ENCODE data around the gene STAG1. TPM values are rescaled to one million over a fixed set of nuclear protein-coding genes. Genes with fewer than 3 reads are reported as not detected.

The STAG1 gene
- total RNA-seq, 1 donor from 2014 or later = 40.9 TPM

DNA sequence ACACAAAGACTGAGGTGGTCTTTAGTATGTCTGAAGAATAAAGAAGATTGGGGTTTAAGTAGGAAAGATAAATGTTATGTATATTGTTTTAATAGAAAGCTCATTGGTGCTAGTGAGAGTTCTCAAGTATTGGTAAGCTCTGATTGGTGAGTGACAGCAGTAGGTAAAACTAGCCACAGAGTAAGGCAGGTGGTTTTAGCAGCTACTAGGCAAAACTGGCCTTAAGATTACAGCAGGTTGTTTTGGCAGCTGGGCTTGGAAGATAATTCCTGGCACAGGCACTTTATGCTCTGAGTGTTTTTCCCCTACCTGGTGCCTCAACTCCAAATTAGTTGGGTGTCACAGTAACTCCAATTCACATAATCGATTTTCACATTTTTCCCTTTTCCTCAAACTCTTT lies 66.3 kb downstream of the STAG1 start:
- Mint-ChIP-seq H3K27ac (ENCODE audit: unreplicated experiment) (no peak overlapping the region), H3K4me3 (ENCODE audit: unreplicated experiment) (no peak overlapping the region), H3K27me3 (ENCODE audit: low read depth) (no peaks in the 10 kb centered on the region), H3K4me1 (ENCODE audit: low read depth) (peaks cover 9% of the 10 kb centered on the region), H3K36me3 (ENCODE audit: low read depth) (no peaks in the 10 kb centered on the region), H3K9me3 (ENCODE audit: low read depth) (no peaks in the 10 kb centered on the region)
- TF ChIP-seq, protein P1, sequence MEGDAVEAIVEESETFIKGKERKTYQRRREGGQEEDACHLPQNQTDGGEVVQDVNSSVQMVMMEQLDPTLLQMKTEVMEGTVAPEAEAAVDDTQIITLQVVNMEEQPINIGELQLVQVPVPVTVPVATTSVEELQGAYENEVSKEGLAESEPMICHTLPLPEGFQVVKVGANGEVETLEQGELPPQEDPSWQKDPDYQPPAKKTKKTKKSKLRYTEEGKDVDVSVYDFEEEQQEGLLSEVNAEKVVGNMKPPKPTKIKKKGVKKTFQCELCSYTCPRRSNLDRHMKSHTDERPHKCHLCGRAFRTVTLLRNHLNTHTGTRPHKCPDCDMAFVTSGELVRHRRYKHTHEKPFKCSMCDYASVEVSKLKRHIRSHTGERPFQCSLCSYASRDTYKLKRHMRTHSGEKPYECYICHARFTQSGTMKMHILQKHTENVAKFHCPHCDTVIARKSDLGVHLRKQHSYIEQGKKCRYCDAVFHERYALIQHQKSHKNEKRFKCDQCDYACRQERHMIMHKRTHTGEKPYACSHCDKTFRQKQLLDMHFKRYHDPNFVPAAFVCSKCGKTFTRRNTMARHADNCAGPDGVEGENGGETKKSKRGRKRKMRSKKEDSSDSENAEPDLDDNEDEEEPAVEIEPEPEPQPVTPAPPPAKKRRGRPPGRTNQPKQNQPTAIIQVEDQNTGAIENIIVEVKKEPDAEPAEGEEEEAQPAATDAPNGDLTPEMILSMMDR (IDR thresholded peaks at IDR 0.05) = no peak
- DNase-seq (ENCODE audit: low spot score) = no peak

DNA sequence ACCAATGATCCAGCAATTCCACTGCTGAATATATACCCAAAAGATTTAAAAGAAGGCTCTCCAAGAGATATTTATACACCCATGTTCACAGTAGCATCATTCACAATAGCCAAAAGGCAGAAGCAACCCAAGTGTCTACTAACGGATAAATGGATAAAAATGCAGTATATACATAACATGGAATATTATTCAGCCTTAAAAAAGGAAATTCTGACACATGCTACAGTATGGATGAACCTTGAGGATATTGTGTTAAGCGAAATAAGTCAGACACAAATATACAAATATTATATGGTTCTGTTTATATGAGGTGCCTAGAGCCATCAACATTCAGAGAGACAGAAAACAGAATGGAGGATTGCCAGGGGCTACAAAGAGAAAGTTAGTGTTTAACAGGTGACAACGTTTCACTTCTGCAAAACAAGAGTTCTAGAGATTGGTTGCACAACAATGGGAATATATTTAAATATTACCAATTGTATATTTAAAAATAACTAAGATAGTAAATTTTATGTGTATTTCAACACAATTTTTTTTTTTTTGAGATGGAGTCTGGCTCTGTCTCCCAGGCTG lies 69.4 kb downstream of the STAG1 start:
- no peak overlapping the region for H3K27ac Mint-ChIP-seq (ENCODE audit: unreplicated experiment)
- TF ChIP-seq, protein P1 (IDR thresholded peaks at IDR 0.05) = no peak
- no peak overlapping the region for H3K4me3 Mint-ChIP-seq (ENCODE audit: unreplicated experiment)
- H3K9me3 Mint-ChIP-seq (ENCODE audit: low read depth) = no peaks in the 10 kb centered on the region
- peaks cover 12% of the 10 kb centered on the region for H3K4me1 Mint-ChIP-seq (ENCODE audit: low read depth)
- H3K36me3 Mint-ChIP-seq (ENCODE audit: low read depth) = no peaks in the 10 kb centered on the region
- no peak for DNase-seq (ENCODE audit: low spot score)
- no peaks in the 10 kb centered on the region for H3K27me3 Mint-ChIP-seq (ENCODE audit: low read depth)

DNA sequence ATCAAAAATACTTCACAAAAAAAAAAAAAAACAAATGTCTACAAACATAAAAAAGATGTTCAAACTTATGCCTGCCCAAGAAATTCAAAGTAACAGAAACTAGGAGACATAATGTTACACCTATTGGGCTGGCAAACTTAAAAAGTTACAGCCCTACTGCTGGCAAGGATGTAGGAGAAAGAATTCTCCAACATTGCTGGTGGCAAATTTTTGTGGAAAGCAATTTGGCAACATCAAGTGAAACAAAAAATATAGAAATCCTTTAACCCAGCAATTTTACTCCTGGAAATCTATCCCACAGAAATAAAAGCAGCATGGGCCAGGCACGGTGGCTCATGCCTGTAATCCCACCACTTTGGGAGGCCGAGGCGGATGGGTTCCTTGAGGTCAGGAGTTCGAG lies 73.2 kb downstream of the STAG1 start:
- Mint-ChIP-seq H3K27me3 (ENCODE audit: low read depth) (no peaks in the 10 kb centered on the region), H3K36me3 (ENCODE audit: low read depth) (no peaks in the 10 kb centered on the region), H3K4me1 (ENCODE audit: low read depth) (peaks cover 18% of the 10 kb centered on the region), H3K9me3 (ENCODE audit: low read depth) (no peaks in the 10 kb centered on the region), H3K27ac (ENCODE audit: unreplicated experiment) (peak overlapping the region; percentile 45), H3K4me3 (ENCODE audit: unreplicated experiment) (no peak overlapping the region)
- no peak for DNase-seq (ENCODE audit: low spot score)
- TF ChIP-seq, protein P1 (IDR thresholded peaks at IDR 0.05) = no peak

DNA sequence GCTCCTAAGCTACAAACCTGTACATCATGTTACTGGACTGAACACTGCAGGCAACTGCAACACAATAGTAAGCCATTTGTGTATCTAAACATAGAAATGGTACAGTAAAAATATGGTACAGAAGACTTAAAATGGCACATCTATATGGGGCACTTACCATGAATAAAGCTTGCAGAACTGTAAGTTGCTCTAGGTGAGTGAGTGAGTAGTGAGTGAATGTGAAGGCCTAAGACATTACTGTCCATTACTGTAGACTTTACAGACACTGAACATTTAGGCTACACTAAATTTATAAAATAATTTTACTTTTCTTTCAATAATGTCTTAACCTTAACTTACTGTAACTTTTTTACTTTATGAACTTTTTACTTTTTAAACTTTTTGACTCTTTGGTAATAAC lies 76.2 kb downstream of the STAG1 start:
- Mint-ChIP-seq H3K36me3 (ENCODE audit: low read depth) (no peaks in the 10 kb centered on the region), H3K9me3 (ENCODE audit: low read depth) (no peaks in the 10 kb centered on the region), H3K4me1 (ENCODE audit: low read depth) (peaks cover 31% of the 10 kb centered on the region), H3K27ac (ENCODE audit: unreplicated experiment) (no peak overlapping the region), H3K27me3 (ENCODE audit: low read depth) (no peaks in the 10 kb centered on the region), H3K4me3 (ENCODE audit: unreplicated experiment) (no peak overlapping the region)
- TF ChIP-seq, protein P1 (IDR thresholded peaks at IDR 0.05) = no peak
- no peak for DNase-seq (ENCODE audit: low spot score)

DNA sequence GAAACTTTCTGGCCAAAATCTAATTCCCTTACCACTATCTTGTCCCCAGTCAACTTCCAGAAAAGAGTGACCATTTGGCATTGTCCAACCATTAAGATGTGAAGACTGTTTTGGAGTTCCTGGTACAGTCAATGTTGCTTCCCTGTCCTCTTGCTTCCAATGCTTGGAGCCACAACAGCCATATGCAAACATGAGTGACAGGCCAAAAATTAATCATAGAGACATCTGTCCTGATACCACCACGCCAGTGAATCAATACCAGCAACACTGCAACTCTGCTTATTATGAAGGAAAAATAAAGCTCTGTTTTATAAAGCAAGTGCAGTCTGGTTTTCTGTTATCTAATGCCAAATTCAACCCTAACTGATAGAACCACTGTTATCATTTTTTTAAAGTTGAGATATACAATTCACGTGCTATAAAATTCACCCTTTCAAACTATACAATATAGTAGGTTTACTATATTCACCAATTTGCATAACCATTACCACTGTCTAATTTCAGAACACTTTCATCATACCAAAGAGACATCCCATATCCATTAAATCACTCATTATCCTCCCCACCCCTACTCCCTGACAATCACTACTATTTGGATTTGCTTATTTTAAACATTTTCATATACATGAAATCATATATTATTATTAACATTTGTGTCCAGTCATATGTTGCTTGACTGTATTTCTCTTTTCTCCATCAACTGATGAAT lies 76.9 kb downstream of the STAG1 start:
- no peaks in the 10 kb centered on the region for H3K36me3 Mint-ChIP-seq (ENCODE audit: low read depth)
- peaks cover 32% of the 10 kb centered on the region for H3K4me1 Mint-ChIP-seq (ENCODE audit: low read depth)
- TF ChIP-seq, protein P1 (IDR thresholded peaks at IDR 0.05) = no peak
- no peak overlapping the region for H3K4me3 Mint-ChIP-seq (ENCODE audit: unreplicated experiment)
- DNase-seq (ENCODE audit: low spot score) = no peak
- H3K27ac Mint-ChIP-seq (ENCODE audit: unreplicated experiment) = no peak overlapping the region
- no peaks in the 10 kb centered on the region for H3K9me3 Mint-ChIP-seq (ENCODE audit: low read depth)
- no peaks in the 10 kb centered on the region for H3K27me3 Mint-ChIP-seq (ENCODE audit: low read depth)

All from chondrocyte (in vitro differentiated cells).